Frontal cortex (tissue), 4 donors: ENCODE data around the gene ARHGAP30. TPM values are rescaled to one million over a fixed set of nuclear protein-coding genes. Genes with fewer than 3 reads are reported as not detected.

ENCODE experiments used
- DNase-seq, 2 donors: peaks; one replicate each; pipeline ENCODE4 v3.0.0; 2012; ENCODE audit warnings: low spot score in 2 of 2
- FAIRE-seq: peaks from 2 replicates; lab custom pipeline; 2012; peaks lifted over from hg19 to GRCh38; lab: Jason Lieb, UNC
- total RNA-seq: library from RNA; depleted of rRNA; stranded (reverse); fragments of >200 nt; gene quantifications from one replicate; pipeline ENCODE4 v1.2.3, GENCODE V29; 2014
- donor health status: control.
- donor health status: control.
- donor health status: control.

The ARHGAP30 gene
- total RNA-seq, 1 donor from 2014 or later = 0.82 TPM

DNA sequence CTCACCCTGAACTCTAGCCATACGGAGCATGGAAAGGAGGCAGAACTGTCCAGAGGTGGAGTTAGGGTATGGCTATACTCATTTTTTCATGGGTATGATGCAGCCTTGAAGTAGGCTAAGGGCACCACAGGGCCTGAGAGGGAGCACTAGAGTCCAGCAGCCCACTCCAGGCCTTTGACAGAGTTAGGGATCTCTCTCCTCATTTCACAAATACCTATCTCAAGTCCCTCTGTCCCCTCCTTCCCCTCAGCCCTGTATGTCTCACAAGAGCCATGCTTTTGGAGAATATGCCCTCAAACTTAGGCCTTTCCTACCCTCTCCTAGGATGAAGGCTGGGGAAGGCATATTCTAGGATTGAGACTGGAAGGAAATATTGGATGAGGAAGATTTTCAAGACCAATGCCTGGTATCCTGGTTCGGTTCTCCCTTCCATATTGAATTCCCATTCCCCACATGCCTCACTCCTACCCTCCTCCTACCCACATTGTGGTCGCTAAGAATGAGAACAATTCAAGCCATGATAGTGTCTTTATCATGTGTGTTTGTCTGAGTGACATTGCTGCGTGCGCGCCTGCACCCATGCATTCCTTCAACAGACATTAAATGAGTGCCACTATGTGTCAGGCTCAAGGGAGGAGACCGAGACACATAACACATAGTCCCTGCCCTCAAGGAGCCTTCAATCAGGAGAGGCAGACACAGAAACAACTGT is 22.3 kb upstream of the ARHGAP30 start:
- no peak for FAIRE-seq
- no peak for DNase-seq

DNA sequence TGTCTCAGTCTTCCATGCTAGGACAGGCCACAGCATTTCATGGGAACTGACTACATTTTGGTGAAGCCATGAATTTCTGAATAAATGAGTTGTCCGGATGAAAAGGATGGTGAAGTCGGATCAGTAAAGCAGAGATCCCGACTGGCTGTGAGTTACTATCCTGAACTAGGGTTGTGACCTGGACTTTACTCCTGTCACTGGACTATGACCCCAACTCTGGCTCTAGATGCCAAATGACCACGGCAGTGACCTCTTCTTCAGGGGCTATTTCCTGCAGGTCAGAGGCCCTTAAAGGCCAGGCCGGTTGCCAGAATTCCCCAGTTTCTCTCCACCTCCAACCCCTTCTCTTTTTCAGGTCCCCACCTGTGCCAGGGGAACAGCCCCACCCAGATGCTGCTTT is 21.4 kb upstream of the ARHGAP30 start:
- FAIRE-seq (no peak), DNase-seq (no peak)

DNA sequence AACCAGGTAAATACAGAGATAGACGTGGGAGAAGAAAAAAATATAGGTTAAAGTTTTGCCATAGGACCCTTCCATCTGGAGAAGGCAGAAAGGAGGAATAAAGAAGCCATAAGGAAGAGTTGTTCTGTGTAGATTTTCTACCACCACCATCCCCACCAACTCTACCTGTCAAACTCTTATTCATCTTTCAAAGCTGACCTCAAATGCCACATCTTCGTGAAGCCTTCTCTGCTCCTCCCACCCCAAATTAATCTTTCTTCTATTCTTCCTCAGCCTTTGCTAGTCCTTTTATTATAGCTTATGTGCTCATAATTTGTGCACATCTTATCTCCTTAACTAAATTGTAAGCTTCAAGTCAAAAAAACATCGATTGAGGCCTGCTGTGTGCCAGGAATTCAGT is 20.9 kb upstream of the ARHGAP30 start:
- DNase-seq = no peak

DNA sequence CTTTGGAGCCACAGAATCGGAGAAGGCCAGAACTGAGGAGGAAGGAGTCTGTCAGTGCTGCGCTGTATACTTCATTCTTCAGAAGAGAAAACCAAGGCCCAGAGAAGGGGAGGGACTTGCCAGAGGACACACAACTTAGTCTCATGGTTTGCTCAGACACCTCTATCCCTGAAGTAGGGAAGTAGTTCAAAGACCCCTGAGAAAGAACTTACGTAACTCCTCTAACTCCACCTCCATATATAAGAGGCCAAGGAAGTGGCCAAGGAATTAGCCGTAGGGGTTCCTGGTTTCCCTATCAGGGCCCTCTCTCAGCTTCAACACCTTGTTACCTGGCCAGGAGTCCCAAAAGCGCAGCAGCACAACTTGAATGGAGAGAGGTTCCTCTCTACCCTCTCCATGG is 20.2 kb upstream of the ARHGAP30 start:
- no peak for DNase-seq
- no peak for FAIRE-seq

More for the DNA sequence above, 20.9 kb upstream of the ARHGAP30 start:
- FAIRE-seq = no peak

DNA sequence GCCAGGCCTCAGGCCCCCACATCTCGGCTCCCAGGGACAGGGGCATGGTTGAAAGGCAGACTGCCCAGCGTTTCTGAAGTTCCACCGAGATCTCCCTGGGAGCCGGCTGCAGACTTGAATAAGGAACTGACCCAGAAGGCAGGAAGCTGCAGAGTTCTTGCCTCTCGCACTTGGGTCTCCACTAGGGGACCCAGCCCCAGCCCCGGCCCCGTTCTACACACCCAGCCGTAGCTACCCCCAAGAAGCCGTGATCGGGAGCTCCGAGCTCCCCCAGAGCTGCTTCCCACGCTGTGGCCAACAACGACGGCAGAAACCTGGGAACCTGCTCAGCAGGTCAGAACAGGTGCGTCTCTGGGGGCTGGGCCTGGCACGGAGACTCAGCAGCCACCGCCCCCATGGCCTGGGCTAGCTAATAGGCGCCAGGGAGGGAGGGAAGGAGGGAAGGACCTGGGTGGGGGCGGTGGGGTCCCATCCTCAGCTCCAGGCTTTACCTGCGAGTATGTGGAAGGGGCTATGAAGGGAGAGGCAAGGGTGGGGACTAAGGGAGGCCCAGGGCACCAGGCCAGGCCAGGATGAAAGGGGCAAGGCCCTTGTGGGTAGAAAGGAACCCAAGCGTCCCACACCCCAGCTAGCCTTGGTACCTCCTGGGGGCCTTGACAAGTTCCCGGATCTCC is 19.7 kb upstream of the ARHGAP30 start, which contains the start of gene NECTIN4:
Gene NECTIN4, minus strand, starts transcription at position 308 of the 674 bp plus-strand sequence. Its CDS starts 262 bp downstream, at position 46.
- DNase-seq (no peak), FAIRE-seq (no peak)

DNA sequence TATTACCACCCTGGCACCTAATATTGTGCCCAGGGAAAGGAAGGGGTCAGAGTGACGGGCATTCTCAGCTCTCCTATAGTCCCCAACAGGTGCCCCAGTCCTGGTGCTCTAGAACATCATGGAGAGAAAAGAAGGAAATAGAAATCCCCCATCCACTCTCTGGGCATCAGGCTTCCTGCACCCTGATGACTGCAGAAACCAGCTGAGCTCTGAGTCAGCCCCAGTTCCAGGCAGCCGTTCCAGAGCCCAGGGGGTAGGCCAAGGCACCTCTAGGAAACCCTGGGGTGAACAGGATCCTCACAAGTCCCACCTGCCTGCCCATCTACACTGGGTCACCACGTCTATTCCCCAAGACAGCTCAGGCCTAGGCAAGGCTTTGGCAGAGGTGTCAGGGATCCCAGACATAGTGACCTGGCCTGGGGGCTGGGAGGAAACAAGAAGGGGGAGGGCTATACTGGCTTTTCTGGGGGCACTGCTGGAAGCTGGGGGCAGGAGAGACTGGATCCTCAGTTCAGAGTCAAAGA is 19.0 kb upstream of the ARHGAP30 start:
- FAIRE-seq (no peak), DNase-seq (no peak)

DNA sequence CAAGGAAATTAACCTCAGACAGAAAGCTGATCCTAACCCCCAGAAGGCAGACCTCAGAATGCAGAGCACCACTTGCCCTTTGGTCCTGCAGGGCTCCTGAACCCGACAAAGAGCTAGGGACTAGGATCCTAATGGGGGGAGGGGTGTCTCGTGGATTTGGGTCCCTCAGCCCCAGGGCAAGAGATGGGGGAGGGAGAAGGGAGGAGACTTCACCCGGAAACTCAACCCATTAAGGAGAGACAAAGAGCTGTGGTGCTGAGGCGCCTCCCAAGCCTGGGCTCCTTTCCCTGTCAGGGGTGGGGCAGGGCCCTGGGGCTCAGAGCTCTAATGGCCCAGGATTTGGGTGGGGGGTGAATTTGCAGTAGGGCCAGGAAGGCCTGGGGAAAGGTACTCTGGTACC is 16.8 kb upstream of the ARHGAP30 start:
- FAIRE-seq (no peak), DNase-seq (no peak)

DNA sequence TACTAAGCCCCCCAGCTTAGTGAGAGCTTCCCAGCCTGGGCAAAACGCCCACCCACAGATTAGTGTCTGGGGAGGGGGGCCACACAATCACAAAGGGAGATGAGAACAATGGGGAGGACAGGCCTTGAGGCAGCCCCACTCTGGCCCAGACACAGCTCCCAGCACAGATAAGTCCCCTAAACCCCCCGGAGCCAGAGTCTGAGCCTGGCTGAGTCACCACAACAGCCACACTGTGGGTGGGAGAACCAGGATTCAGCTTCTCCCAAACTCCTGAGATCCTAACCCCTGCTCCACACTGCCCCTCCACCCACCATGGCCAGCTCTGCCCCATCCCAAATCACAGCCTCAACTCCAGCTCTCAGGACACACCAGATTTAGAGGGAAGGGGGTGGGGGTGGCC is 15.5 kb upstream of the ARHGAP30 start:
- FAIRE-seq (no peak), DNase-seq (no peak)

DNA sequence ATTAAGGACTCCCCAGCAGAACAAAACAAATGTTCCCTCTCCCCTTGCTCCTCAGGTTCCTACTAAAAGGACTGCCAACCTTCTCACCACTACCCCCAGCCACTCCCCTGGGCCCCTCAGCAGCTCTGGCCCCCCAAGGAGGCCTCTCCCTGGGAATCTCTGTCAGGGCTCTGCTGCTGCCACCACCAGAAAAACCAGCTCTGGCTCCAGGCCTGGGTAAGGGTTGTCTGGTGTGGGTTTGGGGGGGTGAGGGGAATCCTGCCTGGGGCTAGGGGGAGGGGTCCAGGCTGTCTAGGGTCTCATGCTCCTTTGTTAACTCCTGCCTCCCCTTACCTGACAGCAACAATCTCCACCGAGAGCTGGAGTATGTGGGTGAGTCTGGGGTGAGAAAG is 14.9 kb upstream of the ARHGAP30 start:
- DNase-seq (no peak), FAIRE-seq (no peak)

DNA sequence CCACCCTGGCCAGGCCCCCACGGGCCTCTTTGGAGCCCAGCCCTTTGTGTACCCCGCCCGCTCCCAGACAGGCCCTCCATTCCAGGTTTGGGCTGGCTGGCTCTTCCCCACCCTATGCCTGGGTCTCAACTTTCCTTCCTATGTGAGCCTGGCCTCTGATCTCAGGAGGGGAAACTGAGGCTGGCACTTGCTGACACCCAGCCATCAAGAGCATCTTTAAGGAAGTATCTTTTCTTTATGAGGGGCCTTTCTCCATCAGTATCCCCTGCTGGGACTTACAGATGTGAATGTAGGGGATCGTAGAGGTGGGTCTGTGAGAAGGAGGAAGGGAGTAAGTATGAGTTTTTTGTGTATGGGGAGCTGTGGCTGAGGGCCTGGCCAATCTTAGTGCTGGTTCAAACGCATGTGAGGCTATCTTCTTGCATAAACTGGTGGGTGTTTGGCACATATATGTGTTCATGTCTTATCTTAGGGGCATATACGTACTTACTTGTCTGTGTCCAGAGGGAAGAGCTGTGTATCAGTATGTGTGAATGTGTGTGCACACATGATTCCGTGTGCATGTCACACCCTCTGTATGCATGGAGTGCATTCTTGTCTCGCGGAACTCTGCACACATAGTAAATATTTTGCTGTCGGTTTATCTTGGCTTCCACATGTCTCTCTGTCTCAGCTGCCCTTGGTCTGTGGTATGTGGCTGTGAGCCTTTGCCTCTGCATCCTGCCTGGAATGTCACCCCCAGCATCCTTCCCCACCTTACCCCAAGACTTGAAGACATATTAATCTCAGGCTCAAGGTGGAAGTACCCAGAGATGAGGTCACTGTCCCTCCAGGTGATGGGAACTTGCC is 14.3 kb upstream of the ARHGAP30 start:
- FAIRE-seq (no peak), DNase-seq (no peak)

DNA sequence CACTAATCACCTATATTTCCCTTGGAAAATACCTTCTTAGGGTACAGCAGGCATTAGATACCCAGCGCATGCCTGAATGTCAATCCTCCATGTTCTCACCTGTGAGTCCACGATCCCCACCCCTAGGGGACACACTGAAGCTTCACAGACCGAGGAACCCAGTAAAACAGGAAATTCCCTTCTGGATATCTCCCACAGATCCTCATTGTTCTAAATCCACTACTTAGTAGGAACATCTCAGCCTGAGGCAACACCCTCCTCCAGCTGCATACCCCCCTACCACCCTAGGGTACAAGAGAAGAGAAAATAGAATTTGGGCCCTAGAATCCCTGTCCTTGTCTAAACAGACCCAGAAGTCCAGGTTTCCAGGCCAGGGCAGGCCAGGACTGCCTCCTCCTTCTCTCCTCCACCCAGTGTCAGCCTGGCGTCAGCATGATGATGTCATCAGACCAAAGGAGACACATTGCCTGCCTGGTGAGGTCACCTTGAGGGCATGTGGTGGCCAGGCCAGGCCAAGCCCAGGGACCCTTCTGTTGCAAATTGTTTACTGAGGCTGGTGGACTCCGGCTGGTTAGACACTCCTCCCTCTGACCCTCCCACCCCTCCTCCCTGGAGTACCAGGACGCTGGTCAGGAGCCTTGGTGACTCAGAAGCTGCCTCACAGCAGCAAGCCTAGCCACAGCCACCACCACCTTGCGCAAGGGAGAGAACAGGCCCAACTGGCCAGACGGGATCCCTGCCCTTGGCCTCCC is 13.5 kb upstream of the ARHGAP30 start:
- no peak for FAIRE-seq
- no peak for DNase-seq

DNA sequence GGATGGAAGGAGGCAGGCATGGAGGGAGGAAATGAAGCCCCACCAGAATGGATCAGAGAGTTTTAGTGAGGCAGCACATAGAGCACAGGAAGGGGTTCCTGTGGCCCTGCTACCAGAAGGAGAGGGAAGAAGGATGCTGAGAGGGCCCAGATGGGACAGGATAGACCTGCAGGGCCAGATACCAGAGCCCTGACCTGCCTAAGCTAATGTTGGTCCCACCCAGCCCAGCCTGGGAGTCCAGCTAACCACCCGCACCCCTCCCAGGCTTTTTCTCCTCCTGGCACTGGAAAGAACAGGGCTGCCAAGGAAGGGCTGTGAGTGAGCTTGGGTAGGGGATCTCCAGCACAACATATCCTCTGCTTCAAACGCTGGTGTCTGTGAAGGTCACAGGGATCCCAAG is 12.8 kb upstream of the ARHGAP30 start:
- DNase-seq = no peak
- FAIRE-seq = no peak

DNA sequence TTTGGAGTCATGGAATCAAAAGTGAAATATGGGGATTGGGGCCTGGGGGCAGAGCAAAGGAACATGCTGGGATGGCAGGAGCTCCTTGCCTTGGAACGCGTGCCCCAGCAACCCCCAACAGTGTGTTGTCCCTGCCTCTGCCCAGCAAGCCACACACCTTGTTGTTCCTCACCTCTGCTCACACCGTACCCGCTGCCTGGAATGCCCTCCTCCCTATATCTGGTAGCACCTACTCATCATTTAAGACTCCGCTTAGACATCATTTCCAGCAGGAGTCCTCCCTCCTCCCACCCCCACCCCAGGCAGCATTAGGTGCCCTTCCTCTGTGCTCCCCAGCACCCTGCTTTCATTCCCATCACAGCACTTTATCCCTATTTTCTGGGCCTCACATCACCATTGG is 11.8 kb upstream of the ARHGAP30 start:
- FAIRE-seq = no peak

DNA sequence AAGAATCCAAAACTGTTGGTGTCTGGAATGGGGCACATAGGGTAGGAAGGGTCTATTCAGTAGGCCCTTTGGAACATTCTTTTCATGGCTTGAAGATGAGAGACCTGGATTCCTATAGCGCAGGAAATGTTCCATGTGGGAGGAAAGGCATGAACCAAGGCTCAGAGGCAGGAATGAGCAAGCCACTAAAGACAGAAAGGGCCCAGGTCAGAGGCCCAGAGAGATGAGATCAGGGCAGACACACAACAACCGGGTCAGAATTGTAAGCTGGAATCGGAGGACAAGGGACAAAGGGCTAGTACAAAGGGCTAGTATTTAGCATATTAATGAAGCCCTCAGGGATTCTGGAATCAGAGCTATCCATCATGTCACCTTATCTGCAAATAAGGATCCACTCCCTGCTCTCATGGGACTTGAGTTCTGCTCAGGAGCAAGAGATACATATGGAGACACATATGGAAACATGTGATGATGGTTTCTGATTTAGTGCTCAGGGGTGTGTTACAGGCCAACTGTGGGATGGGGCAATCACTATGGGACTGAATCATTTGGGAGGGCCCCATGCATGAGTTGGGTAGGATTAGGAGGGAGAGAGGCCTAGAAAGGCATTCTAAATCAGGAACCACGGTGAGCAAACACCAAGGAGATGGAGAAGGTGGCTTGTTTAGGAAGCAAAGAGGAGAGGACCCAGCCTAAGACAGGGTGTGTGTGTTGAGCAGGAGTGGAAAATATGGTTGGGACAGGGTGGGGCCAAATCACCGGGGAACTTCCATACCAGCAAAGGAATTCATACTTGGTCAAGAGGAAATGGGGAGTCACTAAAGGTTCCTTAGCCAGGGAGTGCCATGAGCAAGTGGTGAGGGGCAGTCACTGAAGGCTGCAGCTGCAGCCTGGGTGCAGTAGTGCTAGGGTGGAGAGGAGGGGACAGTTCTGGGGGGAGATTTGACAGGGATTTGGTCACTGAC is 11.0 kb upstream of the ARHGAP30 start:
- FAIRE-seq = no peak
- DNase-seq = no peak

More for the DNA sequence above, 11.8 kb upstream of the ARHGAP30 start:
- DNase-seq = no peak

DNA sequence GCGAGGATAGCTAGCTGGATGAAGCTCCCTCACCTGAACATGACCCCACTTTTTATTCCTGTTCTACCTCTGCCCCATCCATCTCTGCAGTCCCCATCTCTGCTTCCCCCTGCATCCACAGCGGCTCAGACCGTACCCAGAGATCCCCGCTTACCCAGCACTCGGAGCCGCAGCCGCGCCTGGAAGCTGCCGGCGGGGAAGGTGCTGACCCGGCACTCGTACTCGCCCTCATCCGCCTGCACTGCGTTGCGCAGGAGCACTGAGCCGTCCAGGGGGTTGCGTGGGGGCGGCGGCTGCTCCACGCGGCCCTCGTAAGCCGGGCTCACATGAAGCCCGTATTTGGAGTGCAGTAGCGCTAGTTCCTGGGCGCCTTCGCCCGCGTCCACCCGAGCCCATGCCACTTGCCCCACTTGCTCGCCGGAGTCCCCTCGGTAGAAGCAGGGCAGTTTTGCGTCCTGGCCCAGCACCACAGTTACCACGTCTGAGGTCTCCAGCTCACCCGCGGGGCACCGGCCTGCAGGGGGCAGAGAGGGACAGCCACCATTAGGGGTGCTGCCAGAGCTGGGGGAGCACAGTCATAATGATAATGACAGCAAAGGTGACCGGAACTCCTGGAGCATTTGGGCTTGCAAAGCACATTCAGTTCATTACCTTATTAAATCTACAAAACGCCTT is 9.9 kb upstream of the ARHGAP30 start:
- FAIRE-seq (no peak), DNase-seq (no peak)

DNA sequence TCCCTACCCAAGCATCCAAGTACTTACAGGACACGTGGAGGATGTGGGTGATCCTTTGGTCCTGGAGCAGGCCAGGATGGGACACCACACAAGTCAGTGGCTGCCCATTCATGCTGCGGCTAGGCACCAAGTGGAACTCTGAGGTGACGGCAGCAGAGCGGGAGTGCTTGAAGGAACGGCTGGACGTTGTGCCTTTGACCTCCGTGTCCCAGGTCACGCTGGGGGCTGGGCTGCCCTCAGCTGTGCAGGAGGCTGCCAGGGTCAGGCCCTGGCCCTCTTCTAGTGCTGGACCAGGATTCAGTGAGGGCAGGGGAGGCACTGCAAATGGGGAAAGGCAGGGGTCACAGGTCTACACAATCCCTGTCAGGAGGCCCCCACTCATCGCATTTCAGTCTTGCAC is 7.7 kb upstream of the ARHGAP30 start:
- DNase-seq (no peak), FAIRE-seq (no peak)

DNA sequence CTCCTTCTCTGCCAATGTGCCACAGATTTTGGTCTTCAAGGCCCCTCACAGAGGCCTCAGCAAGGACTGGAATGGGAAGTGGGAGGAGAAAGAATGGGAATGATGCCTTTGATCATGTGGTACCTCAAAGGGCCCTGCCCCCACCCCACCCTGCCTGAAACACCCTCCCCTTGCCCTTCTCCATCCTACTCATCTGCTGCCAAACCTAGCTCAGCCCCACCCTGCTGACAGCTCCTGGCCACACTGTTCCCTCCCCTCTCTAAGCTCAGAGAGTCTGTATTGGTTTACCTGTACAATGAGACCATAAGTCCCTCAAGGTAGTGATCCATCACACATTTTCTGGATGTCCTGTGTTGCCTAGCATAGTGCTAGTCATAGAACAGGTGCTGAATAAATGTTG is 6.7 kb upstream of the ARHGAP30 start:
- DNase-seq (no peak), FAIRE-seq (no peak)
